Transverse colon (tissue), 4 donors: ENCODE data around the gene TLE7. TPM values are rescaled to one million over a fixed set of nuclear protein-coding genes. Genes with fewer than 3 reads are reported as not detected.

Experiments
- DNase-seq: peaks from one replicate; pipeline ENCODE4 v3.0.0-alpha.2; 2019
- H3K27ac ChIP-seq, 4 donors: fragments of 200-600 bp; sonication (generic); 2 replicates each; pipeline ENCODE4 v1.5.1; 2016 to 2018; ENCODE audit warnings: inconsistent platforms in 4 of 4
- H3K27me3 ChIP-seq: fragments of 200-600 bp; sonication (generic); 2 replicates; pipeline ENCODE4 v1.5.1; 2017; ENCODE audit warnings: inconsistent platforms
- H3K36me3 ChIP-seq, 4 donors: fragments of 200-600 bp; sonication (generic); 2 replicates each; pipeline ENCODE4 v1.5.1; 2017 to 2019; ENCODE audit warnings: inconsistent platforms in 4 of 4
- H3K4me1 ChIP-seq, 4 donors: fragments of 200-600 bp; sonication (generic); 2 replicates each; pipeline ENCODE4 v1.5.1; 2017 to 2020; ENCODE audit warnings: inconsistent platforms in 4 of 4
- H3K4me3 ChIP-seq, 4 donors: fragments of 200-600 bp; sonication (generic); 1 replicate in 1 of 4; 2 replicates in 3 of 4; pipeline versions ENCODE4 v1.5.1 to v1.6.1; 2017 to 2019; ENCODE audit warnings: inconsistent platforms in 4 of 4
- H3K9me3 ChIP-seq, 2 donors: fragments of 200-600 bp; sonication (generic); 2 replicates each; pipeline ENCODE4 v1.5.1; 2017 to 2019; ENCODE audit warnings: inconsistent platforms in 2 of 2
- EP300 ChIP-seq: sonication (generic); formaldehyde crosslinking; IDR thresholded peaks from one replicate; pipeline ENCODE4 v1.6.1; 2017; ENCODE audit warnings: antibody characterized with exemption, low read depth
- POLR2A ChIP-seq: fragments of 450-650 bp; IDR thresholded peaks from one replicate; pipeline ENCODE4 v1.6.1; 2016; ENCODE audit warnings: antibody characterized with exemption, mild to moderate bottlenecking, moderate library complexity
- POLR2AphosphoS5 ChIP-seq, 3 donors: sonication (generic); formaldehyde crosslinking; IDR thresholded peaks; one replicate each; pipeline ENCODE4 v1.6.1; 2016; ENCODE audit warnings: antibody characterized with exemption in 3 of 3
- WGBS, 2 donors: methylation state at CpG; one replicate each; pipeline ENCODE4 v1.1.5; 2018; ENCODE audit warnings: low coverage in 1 of 2; 5-methylcytosine and 5-hydroxymethylcytosine counted together
- in situ Hi-C, 4 donors: fragments of 200-750 bp; cut with MboI; loops; one replicate each; pipeline versions ENCODE4 v1.15.0 to v1.15.1; 2017; ENCODE audit warnings: low sequenced_read_pairs in 3 of 4, low pct_ligation_motif_present in 1 of 4, low pct_unique_long_range_greater_than_20kb in 1 of 4
- intact Hi-C: fragments of 100-400 bp; cut with DNase I; formaldehyde crosslinking; loops from one replicate; pipeline ENCODE4 v1.15.1; 2023; ENCODE audit warnings: low total_unique reads
- total RNA-seq, 4 donors: library from RNA; depleted of rRNA; stranded (reverse); fragments of >200 nt; gene quantifications; one replicate each; pipeline ENCODE4 v1.1.0, GENCODE V29; 2016
- TF ChIP-seq, protein P1 (sequence below), 5 experiments: fragments of 200-600 bp in 3 of 5; fragments of 450-650 bp in 2 of 5; sonication (generic) in 3 of 5; IDR thresholded peaks; 1 replicate in 2 of 5; 2 replicates in 3 of 5; pipeline ENCODE4 v1.5.1; 2016 to 2017; ENCODE audit warnings: antibody characterized with exemption in 5 of 5, inconsistent platforms in 3 of 5, mild to moderate bottlenecking in 2 of 5, moderate library complexity in 1 of 5

Gene TLE7
- total RNA-seq, 4 donors from 2014 or later = not detected

DNA sequence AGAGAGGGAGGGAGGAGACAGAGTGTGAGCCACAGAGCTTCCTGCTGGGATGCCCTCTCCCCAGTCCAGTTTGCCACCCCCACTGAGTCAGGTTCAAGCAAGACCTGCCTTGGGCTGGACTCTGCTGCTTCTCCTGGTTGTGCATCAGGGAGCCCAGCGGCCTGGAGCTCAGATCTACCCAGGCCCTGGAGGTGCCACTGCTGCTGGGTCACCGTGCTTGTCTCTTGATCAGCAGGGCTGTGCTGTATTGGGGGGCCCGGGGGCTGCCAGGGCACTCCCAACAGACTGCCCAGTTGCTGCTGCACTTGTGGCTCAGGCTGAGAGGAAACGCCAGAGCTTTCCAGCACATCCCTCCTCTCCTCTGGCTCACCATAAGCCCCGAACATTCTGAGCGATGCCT, 8.9 kb downstream of the TLE7 start:
- TF ChIP-seq POLR2A (no peak), EP300 (no peak), POLR2AphosphoS5 (IDR thresholded peaks at IDR 0.05) (no peak)
- TF ChIP-seq, protein P1, sequence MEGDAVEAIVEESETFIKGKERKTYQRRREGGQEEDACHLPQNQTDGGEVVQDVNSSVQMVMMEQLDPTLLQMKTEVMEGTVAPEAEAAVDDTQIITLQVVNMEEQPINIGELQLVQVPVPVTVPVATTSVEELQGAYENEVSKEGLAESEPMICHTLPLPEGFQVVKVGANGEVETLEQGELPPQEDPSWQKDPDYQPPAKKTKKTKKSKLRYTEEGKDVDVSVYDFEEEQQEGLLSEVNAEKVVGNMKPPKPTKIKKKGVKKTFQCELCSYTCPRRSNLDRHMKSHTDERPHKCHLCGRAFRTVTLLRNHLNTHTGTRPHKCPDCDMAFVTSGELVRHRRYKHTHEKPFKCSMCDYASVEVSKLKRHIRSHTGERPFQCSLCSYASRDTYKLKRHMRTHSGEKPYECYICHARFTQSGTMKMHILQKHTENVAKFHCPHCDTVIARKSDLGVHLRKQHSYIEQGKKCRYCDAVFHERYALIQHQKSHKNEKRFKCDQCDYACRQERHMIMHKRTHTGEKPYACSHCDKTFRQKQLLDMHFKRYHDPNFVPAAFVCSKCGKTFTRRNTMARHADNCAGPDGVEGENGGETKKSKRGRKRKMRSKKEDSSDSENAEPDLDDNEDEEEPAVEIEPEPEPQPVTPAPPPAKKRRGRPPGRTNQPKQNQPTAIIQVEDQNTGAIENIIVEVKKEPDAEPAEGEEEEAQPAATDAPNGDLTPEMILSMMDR (IDR thresholded peaks at IDR 0.05) = no peak
- no peaks in the 10 kb centered on the region for H3K36me3 ChIP-seq
- intact Hi-C loops (no loop called here), in situ Hi-C loops (no loop called here)
- H3K9me3 ChIP-seq = no peaks in the 10 kb centered on the region
- H3K27ac ChIP-seq = no peak overlapping the region
- H3K27me3 ChIP-seq = peaks cover 12% of the 10 kb centered on the region
- no peak for DNase-seq
- H3K4me1 ChIP-seq = no peaks in the 10 kb centered on the region
- WGBS, 2 donors = 73 to 93% methylated on average over 3 to 6 of the region's 6 CpGs
- H3K4me3 ChIP-seq = no peak overlapping the region

DNA sequence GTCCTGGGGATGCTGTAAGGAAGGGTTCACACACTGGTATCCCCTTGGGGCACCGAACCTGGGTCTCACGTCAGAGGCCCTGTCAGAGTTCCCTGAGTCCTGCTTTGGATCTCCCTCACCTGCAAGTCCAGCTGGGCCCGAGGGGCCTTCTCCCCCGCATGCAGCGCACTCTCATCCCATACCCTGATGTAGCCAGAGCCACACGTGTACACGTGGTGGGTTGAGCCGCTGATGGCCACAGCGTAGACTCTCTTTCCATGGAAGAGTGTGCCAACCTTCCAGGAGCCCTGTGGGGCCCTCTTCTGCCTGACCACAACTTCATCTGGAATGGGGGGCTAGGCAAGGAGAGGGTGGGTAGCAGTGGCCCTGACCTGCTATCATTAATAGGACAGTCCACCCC, 9.9 kb downstream of the TLE7 start:
- no peak for DNase-seq
- whole genome bisulfite sequencing, 2 donors = 94% methylated on average over 7 of the region's 9 CpGs; no CpG with 5 or more reads in 1 of the 2 donors
- no peak for TF ChIP-seq POLR2AphosphoS5 (IDR thresholded peaks at IDR 0.05)
- TF ChIP-seq POLR2A = no peak
- TF ChIP-seq, protein P1 (IDR thresholded peaks at IDR 0.05) = no peak
- TF ChIP-seq EP300 = no peak
- Histone ChIP-seq H3K9me3 (no peaks in the 10 kb centered on the region), H3K4me3 (no peak overlapping the region), H3K27ac (no peak overlapping the region), H3K4me1 (peaks cover 0 to under 1% (median 0%) of the 10 kb centered on the region in 4 donors), H3K36me3 (no peaks in the 10 kb centered on the region), H3K27me3 (peaks cover 19% of the 10 kb centered on the region)
- intact Hi-C loops = no loop called here
- in situ Hi-C loops = no loop called here

GRCh38 chr16:71431176-71431575, 10.7 kb downstream of the TLE7 start:
- TF ChIP-seq POLR2A = no peak
- no peak for TF ChIP-seq POLR2AphosphoS5 (IDR thresholded peaks at IDR 0.05)
- no peak for TF ChIP-seq EP300
- TF ChIP-seq, protein P1 (IDR thresholded peaks at IDR 0.05) = no peak
- intact Hi-C loops = no loop called here
- no peak for DNase-seq
- H3K27ac ChIP-seq = no peak overlapping the region
- H3K4me3 ChIP-seq = no peak overlapping the region
- H3K36me3 ChIP-seq = no peaks in the 10 kb centered on the region
- peaks cover 27% of the 10 kb centered on the region for H3K27me3 ChIP-seq
- in situ Hi-C loops = no loop called here
- 90% methylated on average over 14 of the region's 14 CpGs; no CpG with 5 or more reads in 1 of the 2 donors for WGBS, 2 donors
- H3K9me3 ChIP-seq = no peaks in the 10 kb centered on the region
- H3K4me1 ChIP-seq = peaks cover 0 to 6% (median 0%) of the 10 kb centered on the region in 4 donors

- 63 to 69% methylated on average over 4 to 6 of the region's 6 CpGs for WGBS, 2 donors
- no peak for TF ChIP-seq EP300
- TF ChIP-seq, protein P1 (IDR thresholded peaks at IDR 0.05) = no peak
- no peak for TF ChIP-seq POLR2A
- TF ChIP-seq POLR2AphosphoS5 (IDR thresholded peaks at IDR 0.05) = no peak
- DNase-seq = no peak
- no peak overlapping the region for H3K27ac ChIP-seq
- peaks cover 0 to 6% (median 0%) of the 10 kb centered on the region in 4 donors for H3K4me1 ChIP-seq
- no peaks in the 10 kb centered on the region for H3K36me3 ChIP-seq
- H3K9me3 ChIP-seq = no peaks in the 10 kb centered on the region
- intact Hi-C loops = no loop called here
- H3K27me3 ChIP-seq = peaks cover 31% of the 10 kb centered on the region
- in situ Hi-C loops = no loop called here
- no peak overlapping the region for H3K4me3 ChIP-seq
These were observed 11.1 kb downstream of the TLE7 start for GRCh38 chr16:71430744-71431143.
